Measurements from ENCODE around the gene FGF14.

The FGF14 gene

GRCh38 chr13:101930331-101930730 lies 471.5 kb downstream of the FGF14 start:
- no peak for DNase-seq (ENCODE audit: low spot score)

- DNase-seq (ENCODE audit: low spot score): no peak
Observed at GRCh38 chr13:101925731-101926130, 476.1 kb downstream of the FGF14 start.

- no peak for DNase-seq (ENCODE audit: low spot score)
Observed at GRCh38 chr13:101919541-101920181, 482.2 kb downstream of the FGF14 start.

GRCh38 chr13:101917833-101918661 lies 483.8 kb downstream of the FGF14 start:
- no peak for DNase-seq (ENCODE audit: low spot score)

- DNase-seq (ENCODE audit: low spot score): no peak
Observed at GRCh38 chr13:101917475-101917810, 484.4 kb downstream of the FGF14 start.

GRCh38 chr13:101916775-101917474 lies 484.9 kb downstream of the FGF14 start:
- no peak for DNase-seq (ENCODE audit: low spot score)

GRCh38 chr13:101916108-101916774 lies 485.6 kb downstream of the FGF14 start:
- no peak for DNase-seq (ENCODE audit: low spot score)

- no peak for DNase-seq (ENCODE audit: low spot score)
Observed at GRCh38 chr13:101915755-101916107, 486.1 kb downstream of the FGF14 start.

- DNase-seq (ENCODE audit: low spot score): no peak
Observed at GRCh38 chr13:101915331-101915730, 486.5 kb downstream of the FGF14 start.

- DNase-seq (ENCODE audit: low spot score): no peak
Observed at GRCh38 chr13:101911752-101912151, 490.1 kb downstream of the FGF14 start.

GRCh38 chr13:101903890-101904289 lies 498.0 kb downstream of the FGF14 start:
- no peak for DNase-seq (ENCODE audit: low spot score)

GRCh38 chr13:101898676-101899075 lies 503.2 kb downstream of the FGF14 start:
- no peak for DNase-seq (ENCODE audit: low spot score)

- no peak for DNase-seq (ENCODE audit: low spot score)
Observed at GRCh38 chr13:101896541-101896940, 505.3 kb downstream of the FGF14 start.

- no peak for DNase-seq (ENCODE audit: low spot score)
Observed at GRCh38 chr13:101893021-101893420, 508.8 kb downstream of the FGF14 start.

GRCh38 chr13:101892296-101892695 lies 509.6 kb downstream of the FGF14 start:
- no peak for DNase-seq (ENCODE audit: low spot score)

- DNase-seq (ENCODE audit: low spot score): no peak
Observed at GRCh38 chr13:101881593-101881992, 520.3 kb downstream of the FGF14 start.

GRCh38 chr13:101880581-101880980 lies 521.3 kb downstream of the FGF14 start:
- DNase-seq (ENCODE audit: low spot score): no peak

- DNase-seq (ENCODE audit: low spot score): no peak
Observed at GRCh38 chr13:101876951-101877350, 524.9 kb downstream of the FGF14 start.

- no peak for DNase-seq (ENCODE audit: low spot score)
Observed at GRCh38 chr13:101875717-101876393, 526.0 kb downstream of the FGF14 start.

- DNase-seq (ENCODE audit: low spot score): no peak
Observed at GRCh38 chr13:101875091-101875490, 526.8 kb downstream of the FGF14 start.

- DNase-seq (ENCODE audit: low spot score): no peak
Observed at GRCh38 chr13:101869553-101869952, 532.3 kb downstream of the FGF14 start.

Data from CD4-positive, alpha-beta T cell treated with Interleukin-2 at 100 ng/mL for 4 hours (primary cell).